MM.1S (cell line): ENCODE measurements around the gene GADD45G.

ENCODE experiments used
- DNase-seq: peaks from one replicate; pipeline ENCODE4 v3.0.0-alpha.2; 2015
- H2AFZ ChIP-seq: fragments of 300-600 bp; sonication (generic); 2 replicates; pipeline ENCODE4 v1.6.0; 2016; ENCODE audit warnings: antibody characterized with exemption, low read length
- H3F3A ChIP-seq: fragments of 300-600 bp; sonication (generic); 2 replicates; pipeline ENCODE4 v1.6.1; 2016; ENCODE audit warnings: mild to moderate bottlenecking, antibody characterized with exemption, low read length, moderate library complexity, mixed read lengths; ENCODE audit not compliant: insufficient read depth
- H3K27ac ChIP-seq: fragments of 300-600 bp; sonication (generic); 2 replicates; pipeline ENCODE4 v1.5.1; 2016; ENCODE audit warnings: mild to moderate bottlenecking, low read length
- H3K27me3 ChIP-seq: fragments of 300-600 bp; sonication (generic); replicated peaks from 2 replicates; pipeline ENCODE4 v1.6.0; 2016; ENCODE audit warnings: low read length; ENCODE audit not compliant: insufficient read depth
- H3K36me3 ChIP-seq: fragments of 300-600 bp; sonication (generic); replicated peaks from 2 replicates; pipeline ENCODE4 v1.6.1; 2016; ENCODE audit warnings: mild to moderate bottlenecking, low read length, mixed read lengths; ENCODE audit not compliant: insufficient read depth
- H3K4me1 ChIP-seq: fragments of 300-600 bp; sonication (generic); 2 replicates; pipeline ENCODE4 v1.6.1; 2016; ENCODE audit warnings: low read length, mixed read lengths
- H3K4me2 ChIP-seq: fragments of 300-600 bp; sonication (generic); 2 replicates; pipeline ENCODE4 v1.6.0; 2016; ENCODE audit warnings: low read depth, low read length
- H3K4me3 ChIP-seq: fragments of 300-600 bp; sonication (generic); 2 replicates; pipeline ENCODE4 v1.5.1; 2016; ENCODE audit warnings: low read length, mixed read lengths
- H3K79me2 ChIP-seq: fragments of 300-600 bp; sonication (generic); 2 replicates; pipeline ENCODE4 v1.6.1; 2016; ENCODE audit warnings: mixed run types, low read length, mixed read lengths
- H3K9ac ChIP-seq: fragments of 300-600 bp; sonication (generic); 2 replicates; pipeline ENCODE4 v1.6.1; 2016; ENCODE audit warnings: low read length, mixed read lengths
- H3K9me2 ChIP-seq: fragments of 300-600 bp; sonication (generic); replicated peaks from 2 replicates; pipeline ENCODE4 v1.6.1; 2016; ENCODE audit warnings: mild to moderate bottlenecking, low read length, mixed read lengths; ENCODE audit not compliant: insufficient read depth
- H3K9me3 ChIP-seq: fragments of 300-600 bp; sonication (generic); replicated peaks from 2 replicates; pipeline ENCODE4 v1.6.1; 2016; ENCODE audit warnings: mild to moderate bottlenecking, low read length, mixed read lengths; ENCODE audit not compliant: insufficient read depth
- H4K20me1 ChIP-seq: fragments of 300-600 bp; sonication (generic); 2 replicates; pipeline ENCODE4 v1.6.1; 2016; ENCODE audit warnings: mild to moderate bottlenecking, low read length, moderate library complexity, mixed read lengths; ENCODE audit not compliant: insufficient read depth
- CTCF ChIP-seq: fragments of 300-600 bp; sonication (generic); IDR thresholded peaks from 2 replicates; pipeline ENCODE4 v1.5.1; 2016; ENCODE audit warnings: antibody characterized with exemption, low read length, mixed read lengths
- EZH2 ChIP-seq: fragments of 300-600 bp; sonication (generic); optimal IDR thresholded peaks from 2 replicates; pipeline ENCODE3; 2017; ENCODE audit warnings: low read depth, mild to moderate bottlenecking, antibody characterized with exemption, low read length, mixed read lengths
- EZH2phosphoT487 ChIP-seq: fragments of 300-600 bp; sonication (generic); IDR thresholded peaks from 2 replicates; pipeline ENCODE4 v1.6.1; 2018; ENCODE audit warnings: antibody characterized with exemption, low read length

The GADD45G gene

GRCh38 chr9:89621031-89621430 lies 16.2 kb downstream of the GADD45G start:
- Histone ChIP-seq H4K20me1 (no peaks in the 10 kb centered on the region), H3K27ac (no peak overlapping the region), H3K4me2 (no peak overlapping the region), H3K4me1 (no peaks in the 10 kb centered on the region), H3K9me2 (no peaks in the 10 kb centered on the region), H3K9ac (no peak overlapping the region), H3K9me3 (no peaks in the 10 kb centered on the region), H3K27me3 (no peaks in the 10 kb centered on the region; the same call in 1 of the 2 replicates), H3K4me3 (no peak overlapping the region), H3K79me2 (no peaks in the 10 kb centered on the region), H3F3A (no peaks in the 10 kb centered on the region), H3K36me3 (no peaks in the 10 kb centered on the region), H2AFZ (no peak overlapping the region)
- no peak for DNase-seq
- no peak for TF ChIP-seq EZH2phosphoT487
- no peak for TF ChIP-seq CTCF
- TF ChIP-seq EZH2 = no peak

DNA sequence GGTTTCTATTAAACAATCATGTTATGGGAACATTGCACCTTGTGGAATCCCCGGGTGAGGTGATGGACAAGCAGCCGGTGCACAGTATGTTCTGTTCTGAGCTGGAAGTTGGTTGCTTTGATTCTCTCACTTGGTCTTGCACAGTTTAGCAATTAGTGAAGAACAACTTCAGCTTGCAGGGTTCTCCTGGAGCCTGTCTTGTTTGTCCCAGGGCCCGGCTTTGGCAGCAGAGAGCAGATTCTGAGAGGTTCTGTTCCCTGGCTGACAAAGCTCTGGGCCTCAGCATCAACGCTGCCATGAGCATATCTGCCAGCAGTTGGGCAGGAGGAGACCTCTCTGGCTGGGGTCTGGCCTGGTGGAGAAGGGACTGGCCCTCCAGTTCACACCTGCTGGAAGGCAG lies 16.9 kb downstream of the GADD45G start:
- no peaks in the 10 kb centered on the region for H3K9me3 ChIP-seq
- H3K79me2 ChIP-seq = no peaks in the 10 kb centered on the region
- TF ChIP-seq EZH2phosphoT487 (no peak), EZH2 (no peak), CTCF (no peak)
- no peak overlapping the region for H3K9ac ChIP-seq
- no peak overlapping the region for H3K4me2 ChIP-seq
- no peaks in the 10 kb centered on the region for H3F3A ChIP-seq
- H3K27me3 ChIP-seq = no peaks in the 10 kb centered on the region; the same call in 1 of the 2 replicates
- H3K9me2 ChIP-seq = no peaks in the 10 kb centered on the region
- no peaks in the 10 kb centered on the region for H3K36me3 ChIP-seq
- H3K4me3 ChIP-seq = no peak overlapping the region
- no peak for DNase-seq
- H3K27ac ChIP-seq = no peak overlapping the region
- H3K4me1 ChIP-seq = no peaks in the 10 kb centered on the region
- H2AFZ ChIP-seq = no peak overlapping the region
- no peaks in the 10 kb centered on the region for H4K20me1 ChIP-seq

- no peak for TF ChIP-seq EZH2
- no peak for TF ChIP-seq CTCF
- no peak for TF ChIP-seq EZH2phosphoT487
- H3K9me3 ChIP-seq = no peaks in the 10 kb centered on the region
- no peak overlapping the region for H3K9ac ChIP-seq
- H4K20me1 ChIP-seq = no peaks in the 10 kb centered on the region
- H3F3A ChIP-seq = no peaks in the 10 kb centered on the region
- H3K27ac ChIP-seq = no peak overlapping the region
- H2AFZ ChIP-seq = no peak overlapping the region
- no peak for DNase-seq
- H3K4me2 ChIP-seq = no peak overlapping the region
- no peaks in the 10 kb centered on the region for H3K36me3 ChIP-seq
- H3K27me3 ChIP-seq = no peaks in the 10 kb centered on the region; the same call in 1 of the 2 replicates
- H3K9me2 ChIP-seq = no peaks in the 10 kb centered on the region
- no peak overlapping the region for H3K4me3 ChIP-seq
- H3K4me1 ChIP-seq = no peaks in the 10 kb centered on the region
- no peaks in the 10 kb centered on the region for H3K79me2 ChIP-seq
These were observed 18.4 kb downstream of the GADD45G start for GRCh38 chr9:89622933-89623861.
